ENCODE results near the gene TARDBP. TPM values are rescaled to one million over a fixed set of nuclear protein-coding genes. Genes with fewer than 3 reads are reported as not detected.
"Not testable (repeated sequence)": the region's sequence is repeated elsewhere in the genome, so short reads cannot be mapped to it uniquely, and the experiment has no call there.

Gene TARDBP
- total and polyA plus RNA-seq, 2 experiments from 2014 or later, result 102 to 213 TPM

DNA sequence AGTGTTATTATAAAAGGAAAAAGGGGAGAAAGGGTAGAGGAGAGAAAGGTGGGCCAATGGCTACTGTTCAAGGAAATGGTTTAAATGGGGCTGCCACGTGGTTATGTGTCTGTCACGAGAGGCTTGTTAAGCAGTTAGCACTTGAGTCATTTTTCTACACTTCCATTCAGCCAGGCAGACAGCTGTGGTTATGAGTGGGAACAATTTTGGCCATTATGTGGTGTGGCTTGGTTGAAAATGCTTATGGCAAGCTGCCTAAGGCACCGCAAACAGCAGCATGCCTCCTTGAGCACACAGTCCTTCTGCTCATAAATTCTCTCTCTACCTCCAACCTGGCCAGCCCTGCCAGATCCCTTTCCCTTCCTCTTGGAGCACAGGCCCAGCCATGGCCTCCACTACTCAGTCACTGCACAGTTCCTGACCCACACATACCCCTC, 50.5 kb downstream of the TARDBP start:
- H3K27ac ChIP-seq, result no peak overlapping the region
- H3K4me3 ChIP-seq, result no peak overlapping the region
- H3K36me3 ChIP-seq, result peaks cover 20% of the 10 kb centered on the region
- peak in 1 of 2 donors; percentile 21 for DNase-seq (ENCODE audit: low read depth in 1 of 2, low spot score in 1 of 2)
- no peaks in the 10 kb centered on the region for H3K27me3 ChIP-seq
- peaks cover 3% of the 10 kb centered on the region for H3K4me1 ChIP-seq (ENCODE audit: low read depth)
- H3K9me3 ChIP-seq (ENCODE audit: low read depth), result no peaks in the 10 kb centered on the region
- TF ChIP-seq, protein P1, sequence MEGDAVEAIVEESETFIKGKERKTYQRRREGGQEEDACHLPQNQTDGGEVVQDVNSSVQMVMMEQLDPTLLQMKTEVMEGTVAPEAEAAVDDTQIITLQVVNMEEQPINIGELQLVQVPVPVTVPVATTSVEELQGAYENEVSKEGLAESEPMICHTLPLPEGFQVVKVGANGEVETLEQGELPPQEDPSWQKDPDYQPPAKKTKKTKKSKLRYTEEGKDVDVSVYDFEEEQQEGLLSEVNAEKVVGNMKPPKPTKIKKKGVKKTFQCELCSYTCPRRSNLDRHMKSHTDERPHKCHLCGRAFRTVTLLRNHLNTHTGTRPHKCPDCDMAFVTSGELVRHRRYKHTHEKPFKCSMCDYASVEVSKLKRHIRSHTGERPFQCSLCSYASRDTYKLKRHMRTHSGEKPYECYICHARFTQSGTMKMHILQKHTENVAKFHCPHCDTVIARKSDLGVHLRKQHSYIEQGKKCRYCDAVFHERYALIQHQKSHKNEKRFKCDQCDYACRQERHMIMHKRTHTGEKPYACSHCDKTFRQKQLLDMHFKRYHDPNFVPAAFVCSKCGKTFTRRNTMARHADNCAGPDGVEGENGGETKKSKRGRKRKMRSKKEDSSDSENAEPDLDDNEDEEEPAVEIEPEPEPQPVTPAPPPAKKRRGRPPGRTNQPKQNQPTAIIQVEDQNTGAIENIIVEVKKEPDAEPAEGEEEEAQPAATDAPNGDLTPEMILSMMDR (IDR thresholded peaks at IDR 0.05; ENCODE audit: low read depth, low read length), result no peak

GRCh38 chr1:11063937-11064537, 51.6 kb downstream of the TARDBP start:
- not testable (repeated sequence) for DNase-seq (ENCODE audit: low read depth in 1 of 2, low spot score in 1 of 2); H3K4me1 ChIP-seq (ENCODE audit: low read depth); H3K27me3 ChIP-seq; H3K27ac ChIP-seq; H3K9me3 ChIP-seq (ENCODE audit: low read depth); H3K4me3 ChIP-seq
- peaks cover 29% of the 10 kb centered on the region for H3K36me3 ChIP-seq

GRCh38 chr1:11064942-11065341, 52.5 kb downstream of the TARDBP start:
- DNase-seq (ENCODE audit: low read depth in 1 of 2, low spot score in 1 of 2), result no peak
- Histone ChIP-seq H3K27me3 (no peaks in the 10 kb centered on the region), H3K9me3 (ENCODE audit: low read depth) (no peaks in the 10 kb centered on the region), H3K36me3 (peaks cover 32% of the 10 kb centered on the region), H3K27ac (no peak overlapping the region), H3K4me1 (ENCODE audit: low read depth) (no peaks in the 10 kb centered on the region), H3K4me3 (no peak overlapping the region)
- TF ChIP-seq, protein P1 (IDR thresholded peaks at IDR 0.05; ENCODE audit: low read depth, low read length), result no peak

GRCh38 chr1:11065796-11066195, 53.3 kb downstream of the TARDBP start:
- Histone ChIP-seq H3K4me3 (no peak overlapping the region), H3K36me3 (peaks cover 37% of the 10 kb centered on the region)
- TF ChIP-seq, protein P1 (IDR thresholded peaks at IDR 0.05; ENCODE audit: low read depth, low read length), result no peak

GRCh38 chr1:11067716-11068599, 55.5 kb downstream of the TARDBP start:
- Histone ChIP-seq H3K4me1 (ENCODE audit: low read depth) (no peaks in the 10 kb centered on the region), H3K36me3 (peaks cover 49% of the 10 kb centered on the region), H3K9me3 (ENCODE audit: low read depth) (no peaks in the 10 kb centered on the region), H3K27me3 (no peaks in the 10 kb centered on the region), H3K4me3 (no peak overlapping the region), H3K27ac (no peak overlapping the region)
- TF ChIP-seq, protein P1 (IDR thresholded peaks at IDR 0.05; ENCODE audit: low read depth, low read length), result no peak
- DNase-seq (ENCODE audit: low read depth in 1 of 2, low spot score in 1 of 2), result no peak

More at GRCh38 chr1:11065796-11066195, 53.3 kb downstream of the TARDBP start:
- Histone ChIP-seq H3K4me1 (ENCODE audit: low read depth) (no peaks in the 10 kb centered on the region), H3K27ac (no peak overlapping the region), H3K27me3 (no peaks in the 10 kb centered on the region), H3K9me3 (ENCODE audit: low read depth) (no peaks in the 10 kb centered on the region)
- no peak for DNase-seq (ENCODE audit: low read depth in 1 of 2, low spot score in 1 of 2)

Measured in cardiac muscle cell (in vitro differentiated cells and primary cell).